HCT116 (cell line): Measurements from ENCODE around the gene POPDC2.

Experiments used
- EGR1 ChIP-seq: IDR thresholded peaks from 2 replicates; pipeline ENCODE4 v1.6.1; 2012; ENCODE audit warnings: low read depth
- EZH2 ChIP-seq: fragments of 200-600 bp; sonication (generic); IDR thresholded peaks from 2 replicates; pipeline ENCODE4 v1.6.1; 2017; ENCODE audit warnings: antibody characterized with exemption, mixed run types
- EZH2phosphoT487 ChIP-seq: fragments of 200-600 bp; IDR thresholded peaks from 2 replicates; pipeline ENCODE4 v1.6.1; 2018; ENCODE audit warnings: antibody characterized with exemption, borderline replicate concordance
- FOSL1 ChIP-seq: IDR thresholded peaks from 2 replicates; pipeline ENCODE4 v1.6.1; 2012; ENCODE audit warnings: low read depth
- JUND ChIP-seq: IDR thresholded peaks from 2 replicates; pipeline ENCODE4 v1.6.1; 2012
- POLR2A ChIP-seq: IDR thresholded peaks from 2 replicates; pipeline ENCODE4 v1.7.0; 2011; ENCODE audit warnings: borderline replicate concordance; ENCODE audit not compliant: insufficient read depth, insufficient read length; ENCODE audit errors: extremely low read depth
- POLR2AphosphoS5 ChIP-seq: IDR thresholded peaks from 2 replicates; pipeline ENCODE4 v1.6.1; 2011; ENCODE audit warnings: mild to moderate bottlenecking, low read depth, low read length, moderate library complexity
- RAD21 ChIP-seq: IDR thresholded peaks from 2 replicates; pipeline ENCODE4 v1.6.1; 2012; ENCODE audit warnings: low read depth, mild to moderate bottlenecking
- SIN3A ChIP-seq: IDR thresholded peaks from 2 replicates; pipeline ENCODE4 v1.6.1; 2012; ENCODE audit warnings: low read depth
- SP1 ChIP-seq: IDR thresholded peaks from 2 replicates; pipeline ENCODE4 v1.6.1; 2012; ENCODE audit warnings: low read depth
- YY1 ChIP-seq: IDR thresholded peaks from 2 replicates; pipeline ENCODE4 v1.6.1; 2011; ENCODE audit warnings: low read length, low read depth, moderate library complexity, mild to moderate bottlenecking; ENCODE audit not compliant: insufficient replicate concordance; ENCODE audit errors: extremely low read depth
- ZNF274 ChIP-seq: fragments of 200-500 bp; sonication (Bioruptor generic); IDR thresholded peaks from 2 replicates; pipeline ENCODE4 v1.6.1; 2014; ENCODE audit warnings: mild to moderate bottlenecking, low read depth, low read length, inconsistent platforms
- TF ChIP-seq, protein P1 (sequence below), 3 experiments: fragments of 200-600 bp in 1 of 3; sonication (generic) in 1 of 3; IDR thresholded peaks in 2 of 3; conservative IDR thresholded peaks in 1 of 3; 2 replicates each; pipeline ENCODE4 v1.5.1; 2012 to 2017; ENCODE audit warnings: low read depth in 2 of 3, low read length in 2 of 3, antibody characterized with exemption in 1 of 3, borderline replicate concordance in 1 of 3, control low read depth in 1 of 3, mild to moderate bottlenecking in 1 of 3, mixed read lengths in 1 of 3, mixed run types in 1 of 3, moderate library complexity in 1 of 3; ENCODE audit not compliant: insufficient read depth in 1 of 3
- TF ChIP-seq, protein P2 (sequence below): IDR thresholded peaks from 2 replicates; pipeline ENCODE4 v1.6.1; 2012

GRCh38 chr3:119608405-119609000, 51.9 kb downstream of the POPDC2 start:
- TF ChIP-seq, protein P1, sequence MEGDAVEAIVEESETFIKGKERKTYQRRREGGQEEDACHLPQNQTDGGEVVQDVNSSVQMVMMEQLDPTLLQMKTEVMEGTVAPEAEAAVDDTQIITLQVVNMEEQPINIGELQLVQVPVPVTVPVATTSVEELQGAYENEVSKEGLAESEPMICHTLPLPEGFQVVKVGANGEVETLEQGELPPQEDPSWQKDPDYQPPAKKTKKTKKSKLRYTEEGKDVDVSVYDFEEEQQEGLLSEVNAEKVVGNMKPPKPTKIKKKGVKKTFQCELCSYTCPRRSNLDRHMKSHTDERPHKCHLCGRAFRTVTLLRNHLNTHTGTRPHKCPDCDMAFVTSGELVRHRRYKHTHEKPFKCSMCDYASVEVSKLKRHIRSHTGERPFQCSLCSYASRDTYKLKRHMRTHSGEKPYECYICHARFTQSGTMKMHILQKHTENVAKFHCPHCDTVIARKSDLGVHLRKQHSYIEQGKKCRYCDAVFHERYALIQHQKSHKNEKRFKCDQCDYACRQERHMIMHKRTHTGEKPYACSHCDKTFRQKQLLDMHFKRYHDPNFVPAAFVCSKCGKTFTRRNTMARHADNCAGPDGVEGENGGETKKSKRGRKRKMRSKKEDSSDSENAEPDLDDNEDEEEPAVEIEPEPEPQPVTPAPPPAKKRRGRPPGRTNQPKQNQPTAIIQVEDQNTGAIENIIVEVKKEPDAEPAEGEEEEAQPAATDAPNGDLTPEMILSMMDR (IDR thresholded peaks at IDR 0.05 in 2 of 3, conservative IDR thresholded peaks at IDR 0.05 in 1 of 3; ENCODE audit: borderline replicate concordance in 1 of 3, insufficient read depth in 1 of 3, low read depth in 2 of 3, low read length in 2 of 3), result no peak
- TF ChIP-seq FOSL1, result no peak
- no peak for TF ChIP-seq POLR2A
- no peak for TF ChIP-seq EZH2
- TF ChIP-seq, protein P2, sequence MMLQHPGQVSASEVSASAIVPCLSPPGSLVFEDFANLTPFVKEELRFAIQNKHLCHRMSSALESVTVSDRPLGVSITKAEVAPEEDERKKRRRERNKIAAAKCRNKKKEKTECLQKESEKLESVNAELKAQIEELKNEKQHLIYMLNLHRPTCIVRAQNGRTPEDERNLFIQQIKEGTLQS, result no peak
- no peak for TF ChIP-seq ZNF274
- TF ChIP-seq POLR2AphosphoS5, result no peak
- no peak for TF ChIP-seq JUND
- TF ChIP-seq EZH2phosphoT487, result no peak
- no peak for TF ChIP-seq EGR1
- no peak for TF ChIP-seq SIN3A
- no peak for TF ChIP-seq YY1
- no peak for TF ChIP-seq RAD21
- no peak for TF ChIP-seq SP1
